ENCODE results near the gene JADE1. TPM values are rescaled to one million over a fixed set of nuclear protein-coding genes. Genes with fewer than 3 reads are reported as not detected.

Gene JADE1
- total and polyA plus RNA-seq, 2 of the 13 experiments (the other 11 are each of a cell fraction or from before 2014, with no cell fraction given), result 5.4 to 19.3 TPM

- peak; percentile 62; the same call in 1 of the 2 replicates for TF ChIP-seq HNF1A (IDR thresholded peaks at IDR 0.05; ENCODE audit: low read depth)
- TF ChIP-seq HNF1A (CRISPR knock-in tag; IDR thresholded peaks at IDR 0.05; ENCODE audit: borderline replicate concordance), result no peak
- 0 out of 2 replicates have a peak, but pooled peaks have one; percentile 42 for TF ChIP-seq PAXIP1 (CRISPR knock-in tag; conservative IDR thresholded peaks at IDR 0.05)
- 0 out of 2 replicates have a peak, but pooled peaks have one; percentile 29 for TF ChIP-seq KMT2A (CRISPR knock-in tag; IDR thresholded peaks at IDR 0.05)
- peak in 1 of 2 experiments; percentile 18; a peak in 1 of 4 replicates for TF ChIP-seq EP300 (IDR thresholded peaks at IDR 0.05; ENCODE audit: low read depth in 2 of 2, low read length in 2 of 2)
- TF ChIP-seq EP300 (CRISPR knock-in tag; IDR thresholded peaks at IDR 0.05; ENCODE audit: borderline replicate concordance), result no peak
Observed at GRCh38 chr4:128831531-128832242, 22.2 kb downstream of the JADE1 start (continued).
